Natural killer cell (primary cell): ENCODE data around the gene B4GALT1. TPM values are rescaled to one million over a fixed set of nuclear protein-coding genes. Genes with fewer than 3 reads are reported as not detected.
A peak's percentile ranks its signal among the peaks of the same experiment; 100 is the strongest.

Experiments
- ATAC-seq, 3 donors: fragments of 150-1000 bp in 2 of 3; fragments of 200-7000 bp in 1 of 3; cut with Tn5 transposase; 1 replicate in 1 of 3; 2 replicates in 2 of 3; pipeline ENCODE4 v1.10.0; 2021; ENCODE audit warnings: mild to moderate bottlenecking in 2 of 3, moderate library complexity in 2 of 3
- DNase-seq, 2 donors: peaks; one replicate each; pipeline versions ENCODE4 v3.0.0 to v3.0.0-alpha.2; 2013 to 2021; ENCODE audit warnings: mixed read lengths in 1 of 2
- H3K27ac ChIP-seq: one replicate; pipeline ENCODE4 v1.5.1; 2013; ENCODE audit warnings: mild to moderate bottlenecking, low read length
- H3K27me3 ChIP-seq: one replicate; pipeline ENCODE4 v1.6.1; 2013; ENCODE audit warnings: low read length; ENCODE audit not compliant: control insufficient read depth, insufficient read depth
- H3K36me3 ChIP-seq: one replicate; pipeline ENCODE4 v1.6.1; 2013; ENCODE audit warnings: low read length; ENCODE audit not compliant: control insufficient read depth, insufficient read depth
- H3K4me1 ChIP-seq: one replicate; pipeline ENCODE4 v1.6.1; 2013; ENCODE audit warnings: low read length; ENCODE audit not compliant: control insufficient read depth, insufficient read depth
- H3K4me3 ChIP-seq: one replicate; pipeline ENCODE4 v1.5.1; 2013; ENCODE audit warnings: low read length
- H3K9me3 ChIP-seq: one replicate; pipeline ENCODE4 v1.6.1; 2013; ENCODE audit warnings: low read length; ENCODE audit not compliant: control insufficient read depth, insufficient read depth
- H3K27ac Mint-ChIP-seq, 2 donors: one replicate each; pipeline ENCODE4 v1.8.0; 2022; ENCODE audit warnings: mild to moderate bottlenecking in 2 of 2, mixed read lengths in 2 of 2, moderate library complexity in 1 of 2
- H3K27me3 Mint-ChIP-seq, 2 donors: one replicate each; pipeline ENCODE4 v1.8.0; 2022; ENCODE audit warnings: low read depth in 2 of 2, mixed read lengths in 2 of 2
- H3K36me3 Mint-ChIP-seq: one replicate; pipeline ENCODE4 v1.8.0; 2022; ENCODE audit warnings: mixed read lengths
- H3K4me1 Mint-ChIP-seq, 2 donors: one replicate each; pipeline ENCODE4 v1.8.0; 2022; ENCODE audit warnings: mixed read lengths in 2 of 2
- H3K4me3 Mint-ChIP-seq: one replicate; pipeline ENCODE4 v1.8.0; 2022; ENCODE audit warnings: mild to moderate bottlenecking, moderate library complexity, mixed read lengths
- H3K9me3 Mint-ChIP-seq, 2 donors: one replicate each; pipeline ENCODE4 v1.8.0; 2022; ENCODE audit warnings: mixed read lengths in 2 of 2
- CTCF ChIP-seq: fragments of 200-600 bp; IDR thresholded peaks from one replicate; pipeline ENCODE4 v1.8.0; 2022; ENCODE audit warnings: antibody characterized with exemption
- WGBS: methylation state at CpG from one replicate; pipeline ENCODE4 v1.1.7; 2013; ENCODE audit warnings: missing lambda C conversion rate; ENCODE audit not compliant: insufficient coverage; 5-methylcytosine and 5-hydroxymethylcytosine counted together
- intact Hi-C: fragments of 100-400 bp; cut with micrococcal nuclease; formaldehyde crosslinking; loops from one replicate; pipeline ENCODE4 v1.14.2; 2022
- total RNA-seq, 4 donors: library from RNA; stranded (reverse); fragments of 120-200 nt in 1 of 4; gene quantifications; one replicate each; pipeline versions ENCODE4 v1.2.3 to v1.2.4, GENCODE V29; 2013 to 2022

Gene B4GALT1
- total RNA-seq, 3 donors from 2014 or later (not counting 1 experiment from before 2014, with no cell fraction given), result 122 to 143 (median 128) TPM

GRCh38 chr9:33154371-33154770, 12.8 kb downstream of the B4GALT1 start:
- H3K36me3 Mint-ChIP-seq, result no peaks in the 10 kb centered on the region
- Histone ChIP-seq H3K36me3 (no peaks in the 10 kb centered on the region), H3K9me3 (no peaks in the 10 kb centered on the region), H3K27me3 (no peaks in the 10 kb centered on the region), H3K4me3 (no peak overlapping the region), H3K27ac (peak overlapping the region; percentile 33), H3K4me1 (peaks cover 63% of the 10 kb centered on the region)
- H3K9me3 Mint-ChIP-seq, result peaks cover 0 to 2% of the 10 kb centered on the region in 2 donors
- TF ChIP-seq CTCF, result no peak
- 63% methylated on average over 2 of the region's 3 CpGs for WGBS
- H3K27ac Mint-ChIP-seq, result peak overlapping the region; percentile 89 to 99
- H3K4me1 Mint-ChIP-seq, result peaks cover 89 to 90% of the 10 kb centered on the region in 2 donors
- ATAC-seq (no peak), DNase-seq (no peak)
- H3K27me3 Mint-ChIP-seq, result no peaks in the 10 kb centered on the region
- intact Hi-C loops, result no loop called here
- peak overlapping the region; percentile 53 for H3K4me3 Mint-ChIP-seq

DNA sequence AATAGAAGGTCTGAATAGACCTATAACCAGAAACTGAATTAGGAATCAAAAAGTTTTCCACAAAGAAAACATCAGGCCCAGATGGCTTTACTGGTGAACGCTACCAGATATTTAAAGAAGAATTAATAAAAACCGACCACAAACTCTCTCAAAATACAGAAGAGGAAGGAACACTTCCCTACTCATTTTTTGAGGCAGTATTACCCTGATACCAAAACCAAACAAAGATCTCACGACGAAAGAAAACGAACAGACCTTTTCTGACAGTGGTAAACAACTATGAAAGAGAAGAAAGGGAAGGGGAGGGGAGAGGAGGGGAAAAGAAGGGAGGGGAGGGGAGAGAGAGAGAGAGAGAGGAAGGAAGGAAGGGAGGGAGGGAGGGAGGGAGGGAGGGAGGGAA, 13.5 kb downstream of the B4GALT1 start:
- H3K27me3 Mint-ChIP-seq, result no peaks in the 10 kb centered on the region
- Histone ChIP-seq H3K27ac (peak overlapping the region; percentile 33), H3K4me3 (no peak overlapping the region), H3K4me1 (peaks cover 59% of the 10 kb centered on the region), H3K27me3 (no peaks in the 10 kb centered on the region), H3K36me3 (no peaks in the 10 kb centered on the region), H3K9me3 (no peaks in the 10 kb centered on the region)
- 0% methylated on average over 2 of the region's 5 CpGs for WGBS
- peaks cover 84 to 88% of the 10 kb centered on the region in 2 donors for H3K4me1 Mint-ChIP-seq
- H3K4me3 Mint-ChIP-seq, result peak overlapping the region; percentile 85
- H3K36me3 Mint-ChIP-seq, result no peaks in the 10 kb centered on the region
- peak overlapping the region; percentile 89 to 99 for H3K27ac Mint-ChIP-seq
- ATAC-seq, result no peak
- peaks cover 0 to 2% of the 10 kb centered on the region in 2 donors for H3K9me3 Mint-ChIP-seq
- TF ChIP-seq CTCF, result no peak
- no peak for DNase-seq
- intact Hi-C loops, result no loop called here

DNA sequence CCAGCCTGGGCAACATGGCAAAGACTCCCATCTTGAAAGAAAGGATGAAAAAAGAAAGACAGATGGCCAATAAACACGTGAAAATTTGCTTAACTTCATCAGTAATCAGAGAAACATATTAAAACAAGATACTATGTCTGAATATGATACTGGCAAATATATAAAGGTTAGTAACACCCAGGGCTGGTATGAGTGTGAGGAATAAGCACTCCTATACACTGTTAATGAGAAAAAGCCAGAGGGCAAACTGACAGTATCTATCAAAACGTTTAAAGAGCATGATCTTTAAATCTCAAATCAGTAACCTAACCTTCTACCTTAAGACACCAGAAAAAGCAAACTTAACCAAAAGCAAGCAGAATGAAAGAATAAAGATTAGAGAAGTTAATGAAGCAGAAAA, 14.1 kb downstream of the B4GALT1 start:
- Histone ChIP-seq H3K27ac (peak overlapping the region; percentile 46), H3K4me3 (no peak overlapping the region), H3K9me3 (no peaks in the 10 kb centered on the region), H3K36me3 (no peaks in the 10 kb centered on the region), H3K4me1 (peaks cover 56% of the 10 kb centered on the region), H3K27me3 (no peaks in the 10 kb centered on the region)
- TF ChIP-seq CTCF, result no peak
- intact Hi-C loops, result no loop called here
- H3K27me3 Mint-ChIP-seq, result no peaks in the 10 kb centered on the region
- H3K9me3 Mint-ChIP-seq, result peaks cover 0 to 2% of the 10 kb centered on the region in 2 donors
- H3K4me3 Mint-ChIP-seq, result peak overlapping the region; percentile 85
- no peaks in the 10 kb centered on the region for H3K36me3 Mint-ChIP-seq
- peaks cover 84 to 88% of the 10 kb centered on the region in 2 donors for H3K4me1 Mint-ChIP-seq
- no CpG with 5 or more reads among the region's 2 CpGs for WGBS
- peak overlapping the region; percentile 89 to 99 for H3K27ac Mint-ChIP-seq
- no peak for DNase-seq
- no peak for ATAC-seq

- H3K27me3 ChIP-seq, result no peaks in the 10 kb centered on the region
- peak overlapping the region; percentile 21 for H3K27ac ChIP-seq
- no peak overlapping the region for H3K4me3 ChIP-seq
- H3K9me3 Mint-ChIP-seq, result peaks cover 0 to 2% of the 10 kb centered on the region in 2 donors
- intact Hi-C loops, result no loop called here
- DNase-seq (no peak), ATAC-seq (no peak)
- H3K4me1 Mint-ChIP-seq, result peaks cover 84 to 89% of the 10 kb centered on the region in 2 donors
- H3K27me3 Mint-ChIP-seq, result no peaks in the 10 kb centered on the region
- peaks cover 60% of the 10 kb centered on the region for H3K4me1 ChIP-seq
- H3K4me3 Mint-ChIP-seq, result peak overlapping the region; percentile 71
- H3K36me3 Mint-ChIP-seq, result no peaks in the 10 kb centered on the region
- H3K27ac Mint-ChIP-seq, result peak overlapping the region; percentile 89 to 99
- WGBS, result 82% methylated on average over 1 of the region's 2 CpGs
- no peaks in the 10 kb centered on the region for H3K36me3 ChIP-seq
- H3K9me3 ChIP-seq, result no peaks in the 10 kb centered on the region
- no peak for TF ChIP-seq CTCF
Measured at GRCh38 chr9:33151601-33152000, 15.5 kb downstream of the B4GALT1 start.
